ENCODE data around the gene ACOX2.

Gene ACOX2

GRCh38 chr3:58480309-58480708 is 56.7 kb downstream of the ACOX2 start:
- peaks cover 8% of the 10 kb centered on the region for H3K9me3 ChIP-seq (ENCODE audit: control insufficient read depth, low read length)
- no peak for DNase-seq (ENCODE audit: low read depth)
- no peaks in the 10 kb centered on the region for H3K27me3 ChIP-seq (replicated peaks; ENCODE audit: control insufficient read depth, insufficient read depth, low read length)
- H3K36me3 ChIP-seq (ENCODE audit: control insufficient read depth, insufficient read depth, low read length, severe bottlenecking): no peaks in the 10 kb centered on the region
- no peak overlapping the region for H3K4me3 ChIP-seq (ENCODE audit: low read length)
- H3K9ac ChIP-seq (ENCODE audit: low read length): no peak overlapping the region
- peaks cover 2% of the 10 kb centered on the region for H3K4me1 ChIP-seq (ENCODE audit: control insufficient read depth, insufficient read depth, low read length)

DNA sequence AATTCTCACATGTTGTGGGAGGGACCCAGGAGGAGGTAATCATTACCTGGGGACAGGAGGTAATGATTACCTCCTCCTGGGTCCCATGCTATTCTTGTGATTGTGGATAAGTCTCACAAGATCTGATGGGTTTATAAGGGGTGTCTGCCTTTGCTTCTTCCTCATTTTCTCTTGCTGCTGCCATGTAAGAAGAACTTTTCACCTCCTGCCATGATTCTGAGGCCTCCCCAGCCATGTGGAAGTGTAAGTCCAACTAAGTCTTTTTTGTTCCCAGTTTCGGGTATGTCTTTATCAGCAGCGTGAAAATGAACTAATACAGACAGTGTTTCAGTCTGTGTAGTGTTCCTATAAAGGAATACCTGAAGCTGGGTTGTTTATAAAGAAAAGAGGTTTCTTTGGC is 58.2 kb downstream of the ACOX2 start:
- no peak overlapping the region for H3K4me3 ChIP-seq (ENCODE audit: low read length)
- no peak overlapping the region for H3K9ac ChIP-seq (ENCODE audit: low read length)

DNA sequence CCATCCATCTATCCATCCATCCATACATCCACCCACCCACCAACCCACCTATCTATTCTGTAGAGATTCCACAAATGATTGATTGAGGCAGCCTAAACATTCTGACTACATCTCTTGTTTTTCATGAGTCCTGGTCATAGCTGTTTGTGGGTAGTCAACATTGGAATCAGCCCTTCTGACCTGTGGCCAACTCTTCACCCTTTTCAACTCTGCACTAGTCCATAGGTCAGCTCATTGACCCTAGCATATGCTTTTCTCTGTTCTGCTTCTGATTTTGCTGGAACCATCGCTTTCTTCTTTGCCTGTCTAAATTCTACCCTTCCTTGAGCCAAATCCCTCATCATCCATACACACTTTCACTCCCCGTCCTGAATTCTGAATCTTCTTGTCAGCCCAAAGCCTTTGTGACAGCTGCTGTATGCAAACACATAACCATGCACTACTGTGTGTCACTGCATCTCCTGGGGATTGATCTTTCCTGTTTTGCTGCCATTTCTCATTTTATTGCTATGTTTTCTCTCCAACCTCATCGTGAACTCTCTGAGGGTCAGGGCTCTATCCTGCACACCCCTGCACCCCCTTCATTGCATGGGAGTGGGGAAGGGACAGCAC is 61.9 kb downstream of the ACOX2 start:
- Histone ChIP-seq H3K27me3 (replicated peaks; ENCODE audit: control insufficient read depth, insufficient read depth, low read length) (no peaks in the 10 kb centered on the region), H3K36me3 (ENCODE audit: control insufficient read depth, insufficient read depth, low read length, severe bottlenecking) (no peaks in the 10 kb centered on the region), H3K4me3 (ENCODE audit: low read length) (no peak overlapping the region), H3K9ac (ENCODE audit: low read length) (no peak overlapping the region), H3K4me1 (ENCODE audit: control insufficient read depth, insufficient read depth, low read length) (peaks cover 20% of the 10 kb centered on the region), H3K9me3 (ENCODE audit: control insufficient read depth, low read length) (peaks cover 8% of the 10 kb centered on the region)
- DNase-seq (ENCODE audit: low read depth): no peak

More for the DNA sequence above, 58.2 kb downstream of the ACOX2 start:
- no peak for DNase-seq (ENCODE audit: low read depth)
- no peaks in the 10 kb centered on the region for H3K27me3 ChIP-seq (replicated peaks; ENCODE audit: control insufficient read depth, insufficient read depth, low read length)
- H3K9me3 ChIP-seq (ENCODE audit: control insufficient read depth, low read length): peaks cover 8% of the 10 kb centered on the region
- H3K36me3 ChIP-seq (ENCODE audit: control insufficient read depth, insufficient read depth, low read length, severe bottlenecking): no peaks in the 10 kb centered on the region
- H3K4me1 ChIP-seq (ENCODE audit: control insufficient read depth, insufficient read depth, low read length): peaks cover 8% of the 10 kb centered on the region

- Histone ChIP-seq H3K9ac (ENCODE audit: low read length) (no peak overlapping the region), H3K36me3 (ENCODE audit: control insufficient read depth, insufficient read depth, low read length, severe bottlenecking) (no peaks in the 10 kb centered on the region), H3K27me3 (replicated peaks; ENCODE audit: control insufficient read depth, insufficient read depth, low read length) (no peaks in the 10 kb centered on the region), H3K4me1 (ENCODE audit: control insufficient read depth, insufficient read depth, low read length) (peaks cover 20% of the 10 kb centered on the region), H3K4me3 (ENCODE audit: low read length) (no peak overlapping the region), H3K9me3 (ENCODE audit: control insufficient read depth, low read length) (peaks cover 5% of the 10 kb centered on the region)
- DNase-seq (ENCODE audit: low read depth): no peak
These were observed 62.6 kb downstream of the ACOX2 start for GRCh38 chr3:58474348-58474911.

- H3K36me3 ChIP-seq (ENCODE audit: control insufficient read depth, insufficient read depth, low read length, severe bottlenecking): no peaks in the 10 kb centered on the region
- H3K9ac ChIP-seq (ENCODE audit: low read length): no peak overlapping the region
- H3K4me3 ChIP-seq (ENCODE audit: low read length): no peak overlapping the region
- no peaks in the 10 kb centered on the region for H3K9me3 ChIP-seq (ENCODE audit: control insufficient read depth, low read length)
- H3K27me3 ChIP-seq (replicated peaks; ENCODE audit: control insufficient read depth, insufficient read depth, low read length): no peaks in the 10 kb centered on the region
- DNase-seq (ENCODE audit: low read depth): no peak
- peaks cover 20% of the 10 kb centered on the region for H3K4me1 ChIP-seq (ENCODE audit: control insufficient read depth, insufficient read depth, low read length)
These were observed 63.7 kb downstream of the ACOX2 start for GRCh38 chr3:58473275-58473674.

GRCh38 chr3:58471025-58471887 is 65.7 kb downstream of the ACOX2 start:
- Histone ChIP-seq H3K4me3 (ENCODE audit: low read length) (no peak overlapping the region), H3K4me1 (ENCODE audit: control insufficient read depth, insufficient read depth, low read length) (peaks cover 20% of the 10 kb centered on the region), H3K9me3 (ENCODE audit: control insufficient read depth, low read length) (no peaks in the 10 kb centered on the region), H3K36me3 (ENCODE audit: control insufficient read depth, insufficient read depth, low read length, severe bottlenecking) (no peaks in the 10 kb centered on the region), H3K9ac (ENCODE audit: low read length) (no peak overlapping the region), H3K27me3 (replicated peaks; ENCODE audit: control insufficient read depth, insufficient read depth, low read length) (no peaks in the 10 kb centered on the region)
- DNase-seq (ENCODE audit: low read depth): peak; percentile 82

DNA sequence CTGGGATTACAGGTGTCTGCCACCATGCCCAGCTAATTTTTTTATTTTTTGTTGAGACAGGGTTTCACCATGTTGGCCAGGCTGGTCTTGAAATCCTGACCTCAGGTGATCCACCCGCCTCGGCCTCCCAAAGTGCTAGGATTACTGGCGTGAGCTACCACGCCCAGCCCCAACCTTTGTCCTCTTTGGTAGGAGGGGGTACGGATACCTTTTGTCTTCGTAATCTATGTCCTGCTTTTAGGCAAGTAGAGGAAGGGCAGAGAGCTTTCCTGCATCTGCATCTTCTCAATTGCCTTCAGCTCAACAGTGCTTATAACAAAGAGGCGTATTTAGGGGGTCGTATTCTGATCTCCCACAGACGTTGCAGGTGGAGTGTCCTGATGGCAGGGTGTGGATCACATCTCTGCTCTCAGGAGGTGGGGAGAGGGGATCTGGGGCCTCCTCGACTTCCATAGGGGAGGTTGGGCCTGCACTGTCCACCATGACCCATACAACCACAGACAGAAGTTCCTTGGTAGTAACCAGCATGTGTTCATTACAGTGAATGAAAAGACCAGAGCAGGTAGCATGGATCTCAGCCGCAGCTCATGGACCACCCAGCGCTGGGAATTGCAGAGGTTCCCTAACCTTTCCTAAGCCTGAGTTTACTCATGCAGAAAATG is 66.5 kb downstream of the ACOX2 start:
- Histone ChIP-seq H3K36me3 (ENCODE audit: control insufficient read depth, insufficient read depth, low read length, severe bottlenecking) (no peaks in the 10 kb centered on the region), H3K4me1 (ENCODE audit: control insufficient read depth, insufficient read depth, low read length) (peaks cover 20% of the 10 kb centered on the region), H3K9me3 (ENCODE audit: control insufficient read depth, low read length) (no peaks in the 10 kb centered on the region), H3K9ac (ENCODE audit: low read length) (no peak overlapping the region), H3K27me3 (replicated peaks; ENCODE audit: control insufficient read depth, insufficient read depth, low read length) (no peaks in the 10 kb centered on the region), H3K4me3 (ENCODE audit: low read length) (no peak overlapping the region)
- DNase-seq (ENCODE audit: low read depth): no peak

DNA sequence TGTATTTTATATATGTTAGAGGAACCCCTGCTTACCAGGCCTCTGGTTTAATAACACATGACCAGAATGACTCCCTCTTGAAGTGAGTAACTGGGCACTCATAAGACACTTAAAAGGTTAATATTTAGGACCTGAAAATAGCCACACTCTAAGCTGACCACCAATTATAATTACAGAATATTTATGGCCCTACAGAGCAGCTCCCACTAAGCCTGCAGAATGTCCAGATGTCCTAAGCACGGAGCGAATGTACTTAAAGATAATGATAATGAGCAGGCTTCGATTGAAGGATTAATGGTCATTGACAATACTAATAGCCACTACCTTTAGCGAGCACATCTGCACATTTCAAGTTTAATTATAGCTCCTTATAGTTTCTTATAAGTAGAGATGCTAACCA is 67.9 kb downstream of the ACOX2 start:
- Histone ChIP-seq H3K27me3 (replicated peaks; ENCODE audit: control insufficient read depth, insufficient read depth, low read length) (no peaks in the 10 kb centered on the region), H3K9me3 (ENCODE audit: control insufficient read depth, low read length) (no peaks in the 10 kb centered on the region), H3K4me3 (ENCODE audit: low read length) (no peak overlapping the region), H3K9ac (ENCODE audit: low read length) (no peak overlapping the region), H3K36me3 (ENCODE audit: control insufficient read depth, insufficient read depth, low read length, severe bottlenecking) (no peaks in the 10 kb centered on the region), H3K4me1 (ENCODE audit: control insufficient read depth, insufficient read depth, low read length) (peaks cover 14% of the 10 kb centered on the region)
- no peak for DNase-seq (ENCODE audit: low read depth)

DNA sequence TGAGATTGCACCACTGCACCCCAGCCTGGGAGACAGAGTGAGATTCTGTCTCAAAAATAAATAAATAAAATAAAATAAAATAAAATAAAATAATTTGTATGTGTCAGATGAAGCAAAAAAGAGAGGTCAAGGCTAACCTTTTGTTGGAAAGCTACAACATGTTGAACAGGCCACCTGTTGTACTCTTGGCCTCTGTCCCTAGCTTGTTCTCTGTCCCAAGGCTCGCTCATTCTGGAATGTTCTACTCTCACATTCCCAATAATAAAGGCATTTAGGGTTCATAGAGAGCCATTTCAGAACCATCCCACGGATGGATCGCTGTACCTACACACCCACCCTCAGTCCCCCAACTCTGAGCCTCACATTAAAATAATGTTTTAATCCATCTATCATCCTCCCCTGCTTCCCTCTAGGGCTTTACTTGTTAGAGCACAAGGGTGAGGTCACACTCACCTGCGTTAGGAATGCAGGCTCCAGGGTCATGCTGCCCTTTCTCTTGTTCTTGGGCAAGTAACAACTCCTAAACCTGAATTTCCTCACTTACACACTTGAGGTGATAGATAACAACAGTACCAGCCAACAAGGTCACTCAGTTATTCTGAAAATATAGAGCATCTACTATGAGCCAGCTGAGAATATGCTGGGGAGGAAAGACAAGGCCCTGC is 70.0 kb downstream of the ACOX2 start:
- Histone ChIP-seq H3K36me3 (ENCODE audit: control insufficient read depth, insufficient read depth, low read length, severe bottlenecking) (no peaks in the 10 kb centered on the region), H3K27me3 (replicated peaks; ENCODE audit: control insufficient read depth, insufficient read depth, low read length) (no peaks in the 10 kb centered on the region), H3K9me3 (ENCODE audit: control insufficient read depth, low read length) (no peaks in the 10 kb centered on the region), H3K9ac (ENCODE audit: low read length) (no peak overlapping the region), H3K4me1 (ENCODE audit: control insufficient read depth, insufficient read depth, low read length) (peaks cover 28% of the 10 kb centered on the region), H3K4me3 (ENCODE audit: low read length) (no peak overlapping the region)
- DNase-seq (ENCODE audit: low read depth): no peak

- Histone ChIP-seq H3K9me3 (ENCODE audit: control insufficient read depth, low read length) (no peaks in the 10 kb centered on the region), H3K36me3 (ENCODE audit: control insufficient read depth, insufficient read depth, low read length, severe bottlenecking) (no peaks in the 10 kb centered on the region), H3K4me1 (ENCODE audit: control insufficient read depth, insufficient read depth, low read length) (peaks cover 16% of the 10 kb centered on the region), H3K27me3 (replicated peaks; ENCODE audit: control insufficient read depth, insufficient read depth, low read length) (no peaks in the 10 kb centered on the region), H3K9ac (ENCODE audit: low read length) (no peak overlapping the region), H3K4me3 (ENCODE audit: low read length) (no peak overlapping the region)
- DNase-seq (ENCODE audit: low read depth): no peak
These were observed 72.1 kb downstream of the ACOX2 start for GRCh38 chr3:58464866-58465265.

- H3K4me3 ChIP-seq (ENCODE audit: low read length): peak overlapping the region; percentile 64
- H3K9me3 ChIP-seq (ENCODE audit: control insufficient read depth, low read length): no peaks in the 10 kb centered on the region
- H3K27me3 ChIP-seq (replicated peaks; ENCODE audit: control insufficient read depth, insufficient read depth, low read length): no peaks in the 10 kb centered on the region
- DNase-seq (ENCODE audit: low read depth): no peak
- no peaks in the 10 kb centered on the region for H3K36me3 ChIP-seq (ENCODE audit: control insufficient read depth, insufficient read depth, low read length, severe bottlenecking)
- no peak overlapping the region for H3K9ac ChIP-seq (ENCODE audit: low read length)
- H3K4me1 ChIP-seq (ENCODE audit: control insufficient read depth, insufficient read depth, low read length): peaks cover 16% of the 10 kb centered on the region
These were observed 73.1 kb downstream of the ACOX2 start for GRCh38 chr3:58463942-58464271.
